Measurements from ENCODE around the gene TOM1. TPM values are rescaled to one million over a fixed set of nuclear protein-coding genes. Genes with fewer than 3 reads are reported as not detected.

TOM1 gene
- polyA plus RNA-seq, 1 of the 3 experiments (the other 2 are of a cell fraction), result 26.9 TPM

GRCh38 chr22:35315855-35316745, 16.4 kb downstream of the TOM1 start:
- WGBS (ENCODE audit: low lambda C conversion rate), result 94% methylated on average over 24 of the region's 27 CpGs
- no peak overlapping the region for H3K9ac ChIP-seq
- H3F3A ChIP-seq (replicated peaks; ENCODE audit: insufficient read depth), result peaks cover 6% of the 10 kb centered on the region
- H3K9me3 ChIP-seq, result no peaks in the 10 kb centered on the region
- ChIA-PET CTCF (no interaction called here), POLR2A (no interaction called here)
- no peak overlapping the region for H3K4me2 ChIP-seq
- H3K27me3 ChIP-seq (ENCODE audit: insufficient read depth), result no peaks in the 10 kb centered on the region
- TF ChIP-seq POLR2AphosphoS5 (IDR thresholded peaks at IDR 0.05; ENCODE audit: low read depth, low read length) (no peak), RCOR1 (IDR thresholded peaks at IDR 0.05; ENCODE audit: low read length) (no peak), YY1 (IDR thresholded peaks at IDR 0.05; ENCODE audit: low read depth) (no peak)
- H4K20me1 ChIP-seq (ENCODE audit: insufficient read depth), result peaks cover 5% of the 10 kb centered on the region; the same call in 1 of the 2 replicates
- no peak overlapping the region for H3K27ac ChIP-seq (ENCODE audit: low read depth in 2 of 2, low read length in 1 of 2)
- H3K79me2 ChIP-seq (ENCODE audit: insufficient read depth), result peaks cover 19% of the 10 kb centered on the region; the same call in 1 of the 2 replicates
- peaks cover 0 to 13% of the 10 kb centered on the region in 2 experiments for H3K36me3 ChIP-seq (replicated peaks in 1 of 2; ENCODE audit: control insufficient read depth in 1 of 2, insufficient read depth in 2 of 2, low read length in 1 of 2)
- H3K9me2 ChIP-seq, result no peaks in the 10 kb centered on the region
- H3K4me3 ChIP-seq (ENCODE audit: low read depth in 2 of 2, low read length in 1 of 2), result no peak overlapping the region
- H2AFZ ChIP-seq (ENCODE audit: low read depth), result no peak overlapping the region
- peaks cover 5 to 19% of the 10 kb centered on the region in 2 experiments; a peak in 3 of 4 replicates for H3K4me1 ChIP-seq (ENCODE audit: control insufficient read depth in 1 of 2, insufficient read depth in 2 of 2, low read depth in 1 of 2, low read length in 1 of 2)
- DNase-seq, result no peak

- Histone ChIP-seq H3K9me3 (no peaks in the 10 kb centered on the region), H2AFZ (ENCODE audit: low read depth) (no peak overlapping the region), H3K36me3 (replicated peaks in 1 of 2; ENCODE audit: control insufficient read depth in 1 of 2, insufficient read depth in 2 of 2, low read length in 1 of 2) (peaks cover 0 to 14% of the 10 kb centered on the region in 2 experiments), H3K27ac (ENCODE audit: low read depth in 2 of 2, low read length in 1 of 2) (no peak overlapping the region), H3K4me1 (ENCODE audit: control insufficient read depth in 1 of 2, insufficient read depth in 2 of 2, low read depth in 1 of 2, low read length in 1 of 2) (peaks cover 5 to 19% of the 10 kb centered on the region in 2 experiments; a peak in 3 of 4 replicates), H3K27me3 (ENCODE audit: insufficient read depth) (no peaks in the 10 kb centered on the region), H3K4me3 (ENCODE audit: low read depth in 2 of 2, low read length in 1 of 2) (no peak overlapping the region), H3K9me2 (no peaks in the 10 kb centered on the region), H3K4me2 (no peak overlapping the region), H4K20me1 (ENCODE audit: insufficient read depth) (peaks cover 5% of the 10 kb centered on the region; the same call in 1 of the 2 replicates), H3K79me2 (ENCODE audit: insufficient read depth) (peaks cover 14% of the 10 kb centered on the region; the same call in 1 of the 2 replicates), H3F3A (replicated peaks; ENCODE audit: insufficient read depth) (peaks cover 6% of the 10 kb centered on the region), H3K9ac (no peak overlapping the region)
- TF ChIP-seq FOXM1 (IDR thresholded peaks at IDR 0.05; ENCODE audit: low read depth) (no peak), TEAD4 (IDR thresholded peaks at IDR 0.05; ENCODE audit: borderline replicate concordance, insufficient read depth) (no peak), YY1 (IDR thresholded peaks at IDR 0.05; ENCODE audit: low read depth) (no peak), EZH2phosphoT487 (IDR thresholded peaks at IDR 0.05; ENCODE audit: borderline replicate concordance, low read depth) (no peak), ELF1 (IDR thresholded peaks at IDR 0.05) (no peak), USF1 (IDR thresholded peaks at IDR 0.05; ENCODE audit: borderline replicate concordance, low read depth) (no peak), RCOR1 (IDR thresholded peaks at IDR 0.05; ENCODE audit: low read length) (no peak), REST (IDR thresholded peaks at IDR 0.05; ENCODE audit: low read depth, low read length) (no peak), SIN3A (IDR thresholded peaks at IDR 0.05; ENCODE audit: borderline replicate concordance, low read depth, low read length) (no peak), EP300 (IDR thresholded peaks at IDR 0.05; ENCODE audit: borderline replicate concordance in 1 of 2, low read depth in 1 of 2, low read length in 1 of 2) (no peak), FOXJ3 (CRISPR knock-in tag; IDR thresholded peaks at IDR 0.05) (no peak), IRF3 (IDR thresholded peaks at IDR 0.05; ENCODE audit: low read depth, low read length) (no peak), MXI1 (IDR thresholded peaks at IDR 0.05; ENCODE audit: low read depth, low read length) (no peak)
- ChIA-PET POLR2A (no interaction called here), CTCF (no interaction called here)
- WGBS (ENCODE audit: low lambda C conversion rate), result 99% methylated on average over 5 of the region's 7 CpGs
- no peak for DNase-seq
Observed at GRCh38 chr22:35316751-35317150, 17.1 kb downstream of the TOM1 start.

Measured in SK-N-SH (cell line).